H1 (cell line): Measurements from ENCODE around the gene OXLD1.

Experiments used
- CTCF ChIP-seq, 3 experiments: IDR thresholded peaks; 1 replicate in 2 of 3; 2 replicates in 1 of 3; pipeline versions ENCODE4 v1.5.1 to v1.6.1; 2011; ENCODE audit warnings: low read length in 3 of 3, mild to moderate bottlenecking in 3 of 3, inconsistent platforms in 2 of 3, low read depth in 1 of 3, moderate library complexity in 1 of 3; ENCODE audit not compliant: insufficient read depth in 1 of 3; ENCODE audit errors: control extremely low read depth in 1 of 3
- POLR2A ChIP-seq, 2 experiments: IDR thresholded peaks; 1 replicate in 1 of 2; 2 replicates in 1 of 2; pipeline ENCODE4 v1.6.1; 2011; ENCODE audit warnings: low read depth in 2 of 2, low read length in 2 of 2, mild to moderate bottlenecking in 2 of 2; ENCODE audit errors: control extremely low read depth in 1 of 2
- RFX5 ChIP-seq: IDR thresholded peaks from 2 replicates; pipeline ENCODE4 v1.6.1; 2011; ENCODE audit warnings: low read depth, low read length, improper control_type of control experiment, borderline replicate concordance
- SIN3A ChIP-seq, 2 experiments: IDR thresholded peaks in 1 of 2; conservative IDR thresholded peaks in 1 of 2; 2 replicates each; pipeline ENCODE4 v1.6.1; 2011 to 2012; ENCODE audit warnings: low read length in 2 of 2, improper control_type of control experiment in 1 of 2, low read depth in 1 of 2, mild to moderate bottlenecking in 1 of 2
- USF2 ChIP-seq: IDR thresholded peaks from 2 replicates; pipeline ENCODE4 v1.6.1; 2011; ENCODE audit warnings: low read length, improper control_type of control experiment

GRCh38 chr17:81682565-81683207, 16.3 kb upstream of the OXLD1 start:
- TF ChIP-seq USF2 (no peak), CTCF (IDR thresholded peaks at IDR 0.05; ENCODE audit: control extremely low read depth in 1 of 3, insufficient read depth in 1 of 3, low read depth in 1 of 3, low read length in 3 of 3) (no peak), POLR2A (IDR thresholded peaks at IDR 0.05; ENCODE audit: control extremely low read depth in 1 of 2, low read depth in 2 of 2, low read length in 2 of 2) (no peak), RFX5 (no peak), SIN3A (conservative IDR thresholded peaks at IDR 0.05 in 1 of 2, IDR thresholded peaks at IDR 0.05 in 1 of 2; ENCODE audit: low read depth in 1 of 2, low read length in 2 of 2) (no peak)
